HepG2 (cell line): ENCODE measurements around the gene ADCYAP1.

Source experiments
- CEBPG ChIP-seq: IDR thresholded peaks from 2 replicates; pipeline ENCODE4 v1.6.1; 2016
- POLR2A ChIP-seq, 2 experiments: IDR thresholded peaks; 2 replicates each; pipeline ENCODE4 v1.6.1; 2011; ENCODE audit warnings: low read depth in 2 of 2, low read length in 2 of 2, mild to moderate bottlenecking in 1 of 2, moderate library complexity in 1 of 2; ENCODE audit not compliant: insufficient read depth in 1 of 2
- SP2 ChIP-seq: sonication (generic); formaldehyde crosslinking; IDR thresholded peaks from 2 replicates; pipeline ENCODE4 v1.5.1; 2020; ENCODE audit warnings: mild to moderate bottlenecking, missing genetic modification reagents
- TCF7 ChIP-seq: sonication (generic); IDR thresholded peaks from 2 replicates; pipeline ENCODE4 v1.6.1; 2016; ENCODE audit warnings: antibody characterized with exemption, low read depth
- ZBTB7A ChIP-seq: sonication (generic); formaldehyde crosslinking; IDR thresholded peaks from 2 replicates; pipeline ENCODE4 v1.8.0; 2022; ENCODE audit warnings: mild to moderate bottlenecking, missing genetic modification reagents
- ZNF367 ChIP-seq: sonication (generic); formaldehyde crosslinking; IDR thresholded peaks from 2 replicates; pipeline ENCODE4 v1.4.0; 2020; ENCODE audit warnings: missing genetic modification reagents, borderline replicate concordance
- ZNF557 ChIP-seq: sonication (generic); formaldehyde crosslinking; IDR thresholded peaks from 2 replicates; pipeline ENCODE4 v1.4.0; 2020; ENCODE audit warnings: missing genetic modification reagents
- ZNF724P ChIP-seq: sonication (generic); formaldehyde crosslinking; IDR thresholded peaks from 2 replicates; pipeline ENCODE4 v1.8.0; 2022; ENCODE audit warnings: missing genetic modification reagents, borderline replicate concordance
- TF ChIP-seq, protein P1 (sequence below): sonication (generic); formaldehyde crosslinking; IDR thresholded peaks from 2 replicates; pipeline ENCODE4 v1.8.1; 2023; ENCODE audit warnings: mild to moderate bottlenecking, inconsistent platforms, moderate library complexity, missing genetic modification reagents, borderline replicate concordance
- TF ChIP-seq, protein P2 (sequence below): IDR thresholded peaks from 2 replicates; pipeline ENCODE4 v1.6.1; 2012; ENCODE audit warnings: inconsistent platforms
- TF ChIP-seq, protein P3 (sequence below): fragments of 450-650 bp; IDR thresholded peaks from 2 replicates; pipeline ENCODE4 v1.6.1; 2016
- TF ChIP-seq, protein P4 (sequence below): sonication (generic); formaldehyde crosslinking; conservative IDR thresholded peaks from 2 replicates; pipeline ENCODE4 v1.4.0; 2020; ENCODE audit warnings: missing genetic modification reagents

DNA sequence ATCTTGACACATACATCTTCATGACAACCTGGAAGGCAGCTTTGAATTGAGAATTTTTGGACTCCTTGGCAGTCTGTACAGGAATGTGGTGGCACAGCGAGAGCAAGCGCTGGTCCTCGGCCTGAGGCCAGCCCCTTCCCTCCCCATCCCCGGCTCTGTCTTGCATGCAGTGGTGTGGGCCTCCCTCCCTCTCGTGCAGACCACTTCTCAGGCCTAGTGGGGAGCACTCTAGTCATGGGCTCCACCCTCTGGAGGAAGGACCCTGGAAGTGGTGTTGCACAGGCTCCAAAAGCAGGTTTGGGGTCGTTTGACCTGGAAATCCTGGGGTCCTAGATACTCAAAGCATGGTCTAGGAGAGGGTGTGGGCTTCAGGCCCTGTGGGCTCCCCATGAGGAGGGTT is 32.3 kb downstream of the ADCYAP1 start:
- TF ChIP-seq, protein P1, sequence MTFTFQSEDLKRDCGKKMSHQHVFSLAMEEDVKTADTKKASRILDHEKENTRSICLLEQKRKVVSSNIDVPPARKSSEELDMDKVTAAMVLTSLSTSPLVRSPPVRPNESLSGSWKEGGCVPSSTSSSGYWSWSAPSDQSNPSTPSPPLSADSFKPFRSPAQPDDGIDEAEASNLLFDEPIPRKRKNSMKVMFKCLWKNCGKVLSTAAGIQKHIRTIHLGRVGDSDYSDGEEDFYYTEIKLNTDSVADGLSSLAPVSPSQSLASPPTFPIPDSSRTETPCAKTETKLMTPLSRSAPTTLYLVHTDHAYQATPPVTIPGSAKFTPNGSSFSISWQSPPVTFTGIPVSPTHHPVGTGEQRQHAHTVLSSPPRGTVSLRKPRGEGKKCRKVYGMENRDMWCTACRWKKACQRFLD (CRISPR knock-in tag): no peak
- TF ChIP-seq CEBPG (CRISPR knock-in tag): no peak
- TF ChIP-seq POLR2A (IDR thresholded peaks at IDR 0.05; ENCODE audit: insufficient read depth in 1 of 2, low read depth in 2 of 2, low read length in 2 of 2): no peak
- no peak for TF ChIP-seq ZNF557 (CRISPR knock-in tag)
- no peak for TF ChIP-seq ZBTB7A (CRISPR knock-in tag)
- no peak for TF ChIP-seq ZNF367 (CRISPR knock-in tag)
- TF ChIP-seq, protein P2, sequence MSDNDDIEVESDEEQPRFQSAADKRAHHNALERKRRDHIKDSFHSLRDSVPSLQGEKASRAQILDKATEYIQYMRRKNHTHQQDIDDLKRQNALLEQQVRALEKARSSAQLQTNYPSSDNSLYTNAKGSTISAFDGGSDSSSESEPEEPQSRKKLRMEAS: no peak
- TF ChIP-seq, protein P3, sequence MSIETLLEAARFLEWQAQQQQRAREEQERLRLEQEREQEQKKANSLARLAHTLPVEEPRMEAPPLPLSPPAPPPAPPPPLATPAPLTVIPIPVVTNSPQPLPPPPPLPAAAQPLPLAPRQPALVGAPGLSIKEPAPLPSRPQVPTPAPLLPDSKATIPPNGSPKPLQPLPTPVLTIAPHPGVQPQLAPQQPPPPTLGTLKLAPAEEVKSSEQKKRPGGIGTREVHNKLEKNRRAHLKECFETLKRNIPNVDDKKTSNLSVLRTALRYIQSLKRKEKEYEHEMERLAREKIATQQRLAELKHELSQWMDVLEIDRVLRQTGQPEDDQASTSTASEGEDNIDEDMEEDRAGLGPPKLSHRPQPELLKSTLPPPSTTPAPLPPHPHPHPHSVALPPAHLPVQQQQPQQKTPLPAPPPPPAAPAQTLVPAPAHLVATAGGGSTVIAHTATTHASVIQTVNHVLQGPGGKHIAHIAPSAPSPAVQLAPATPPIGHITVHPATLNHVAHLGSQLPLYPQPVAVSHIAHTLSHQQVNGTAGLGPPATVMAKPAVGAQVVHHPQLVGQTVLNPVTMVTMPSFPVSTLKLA: no peak
- no peak for TF ChIP-seq TCF7
- no peak for TF ChIP-seq ZNF724P (CRISPR knock-in tag)
- no peak for TF ChIP-seq SP2
- TF ChIP-seq, protein P4, sequence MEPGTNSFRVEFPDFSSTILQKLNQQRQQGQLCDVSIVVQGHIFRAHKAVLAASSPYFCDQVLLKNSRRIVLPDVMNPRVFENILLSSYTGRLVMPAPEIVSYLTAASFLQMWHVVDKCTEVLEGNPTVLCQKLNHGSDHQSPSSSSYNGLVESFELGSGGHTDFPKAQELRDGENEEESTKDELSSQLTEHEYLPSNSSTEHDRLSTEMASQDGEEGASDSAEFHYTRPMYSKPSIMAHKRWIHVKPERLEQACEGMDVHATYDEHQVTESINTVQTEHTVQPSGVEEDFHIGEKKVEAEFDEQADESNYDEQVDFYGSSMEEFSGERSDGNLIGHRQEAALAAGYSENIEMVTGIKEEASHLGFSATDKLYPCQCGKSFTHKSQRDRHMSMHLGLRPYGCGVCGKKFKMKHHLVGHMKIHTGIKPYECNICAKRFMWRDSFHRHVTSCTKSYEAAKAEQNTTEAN (CRISPR knock-in tag): no peak
